ENCODE measurements around the gene PRPF8. TPM values are rescaled to one million over a fixed set of nuclear protein-coding genes. Genes with fewer than 3 reads are reported as not detected.
A peak's percentile ranks its signal among the peaks of the same experiment; 100 is the strongest.
"Not testable (repeated sequence)": the region's sequence is repeated elsewhere in the genome, so short reads cannot be mapped to it uniquely, and the experiment has no call there.

The PRPF8 gene
- total RNA-seq, 1 experiment from 2014 or later, result 73.3 TPM

DNA sequence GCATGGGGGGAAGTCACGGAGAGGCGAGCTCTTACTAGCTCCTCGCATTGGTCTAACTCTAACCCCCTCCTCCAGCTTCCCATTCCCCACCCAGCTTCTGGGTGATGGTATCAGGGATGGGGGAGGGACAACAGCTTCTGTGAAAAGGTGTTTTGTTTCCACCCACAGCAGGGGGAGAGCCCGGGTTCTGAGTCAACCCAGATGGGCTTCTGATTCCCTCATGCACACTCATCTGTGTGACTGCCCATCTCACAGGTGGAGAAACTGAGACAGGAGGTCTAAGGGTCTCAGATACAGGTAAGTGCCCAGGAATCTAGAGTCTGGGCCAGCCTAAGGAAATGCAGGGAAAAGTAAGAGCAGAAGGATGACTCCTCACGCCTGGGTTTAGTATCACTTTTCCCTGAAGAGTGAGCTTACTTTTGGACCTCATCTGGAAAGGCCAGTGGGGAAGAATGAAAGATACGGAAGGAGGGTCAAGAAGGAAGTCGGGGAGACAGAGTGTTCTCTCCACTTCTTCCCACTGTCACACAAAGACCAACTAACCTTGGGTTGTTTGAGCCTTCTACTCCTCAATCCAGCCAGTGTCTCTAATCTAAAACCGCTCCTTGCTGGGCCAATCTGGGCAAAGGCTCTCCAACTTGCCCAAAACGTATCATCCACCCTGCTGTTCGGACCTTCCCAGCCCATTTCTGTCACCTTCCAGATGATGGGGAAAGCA, 28.7 kb upstream of the PRPF8 start:
- peaks cover 58% of the 10 kb centered on the region for H3K36me3 ChIP-seq
- peak overlapping the region; percentile 51 for H3K4me3 ChIP-seq
- DNase-seq (ENCODE audit: low read depth in 1 of 2, low spot score in 2 of 2), result no peak

GRCh38 chr17:1712271-1712670, 27.6 kb upstream of the PRPF8 start:
- Histone ChIP-seq H3K9me3 (replicated peaks) (no peaks in the 10 kb centered on the region), H3K27me3 (replicated peaks) (no peaks in the 10 kb centered on the region), H3K4me1 (replicated peaks) (peaks cover 36% of the 10 kb centered on the region), H3K27ac (no peak overlapping the region), H3K4me3 (no peak overlapping the region), H3K36me3 (peaks cover 62% of the 10 kb centered on the region)
- DNase-seq (ENCODE audit: low read depth in 1 of 2, low spot score in 2 of 2), result no peak

More for the DNA sequence above, 28.7 kb upstream of the PRPF8 start:
- Histone ChIP-seq H3K27me3 (replicated peaks) (no peaks in the 10 kb centered on the region), H3K4me1 (replicated peaks) (peaks cover 46% of the 10 kb centered on the region), H3K27ac (peak overlapping the region; percentile 63; the same call in 1 of the 2 replicates), H3K9me3 (replicated peaks) (no peaks in the 10 kb centered on the region)

GRCh38 chr17:1711804-1712203, 27.1 kb upstream of the PRPF8 start:
- H3K4me1 ChIP-seq (replicated peaks), result peaks cover 35% of the 10 kb centered on the region
- no peak for DNase-seq (ENCODE audit: low read depth in 1 of 2, low spot score in 2 of 2)
- H3K9me3 ChIP-seq (replicated peaks), result no peaks in the 10 kb centered on the region
- H3K27ac ChIP-seq, result no peak overlapping the region
- no peaks in the 10 kb centered on the region for H3K27me3 ChIP-seq (replicated peaks)
- H3K4me3 ChIP-seq, result no peak overlapping the region
- peaks cover 62% of the 10 kb centered on the region for H3K36me3 ChIP-seq

DNA sequence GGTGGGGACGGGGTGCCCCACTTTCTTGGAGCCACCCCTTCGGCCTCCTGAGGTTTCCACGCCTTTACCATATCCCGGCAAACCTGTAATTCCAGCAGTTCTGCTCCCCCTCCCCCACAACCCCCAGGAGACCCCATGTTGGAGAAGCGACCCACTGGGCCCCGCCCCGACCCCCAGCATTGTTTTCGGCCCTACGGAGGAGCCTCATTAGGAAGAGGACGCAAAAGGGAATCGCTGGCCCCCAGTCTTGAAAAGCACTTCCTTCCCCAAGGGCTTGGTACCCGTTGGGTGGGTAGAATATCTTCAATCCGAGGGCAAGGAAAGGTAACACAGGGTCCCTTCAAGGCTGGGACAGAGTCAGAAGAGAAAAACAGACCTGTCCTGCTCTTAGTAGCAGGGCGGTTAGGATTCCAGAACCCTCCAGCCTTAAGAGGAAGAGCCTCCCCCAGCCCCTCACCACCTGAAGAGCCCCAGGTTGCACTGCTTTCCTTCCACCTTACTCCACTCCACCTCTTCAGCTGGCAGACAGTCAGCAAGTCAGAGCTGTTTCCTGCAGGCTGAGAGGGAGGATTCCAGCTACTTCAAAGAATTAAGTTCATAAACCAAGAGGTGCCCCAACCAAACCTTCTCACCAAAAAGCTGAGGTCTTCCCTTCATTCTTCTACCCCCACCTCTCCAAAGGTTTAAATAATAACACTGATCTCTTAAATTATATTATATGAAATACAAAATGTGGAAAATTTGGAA, 26.3 kb upstream of the PRPF8 start:
- Histone ChIP-seq H3K9me3 (replicated peaks) (no peaks in the 10 kb centered on the region), H3K27me3 (replicated peaks) (no peaks in the 10 kb centered on the region), H3K36me3 (peaks cover 62% of the 10 kb centered on the region), H3K27ac (peak overlapping the region; percentile 52; the same call in 1 of the 2 replicates), H3K4me3 (peak overlapping the region; percentile 55), H3K4me1 (replicated peaks) (peaks cover 35% of the 10 kb centered on the region)
- DNase-seq (ENCODE audit: low read depth in 1 of 2, low spot score in 2 of 2), result no peak

DNA sequence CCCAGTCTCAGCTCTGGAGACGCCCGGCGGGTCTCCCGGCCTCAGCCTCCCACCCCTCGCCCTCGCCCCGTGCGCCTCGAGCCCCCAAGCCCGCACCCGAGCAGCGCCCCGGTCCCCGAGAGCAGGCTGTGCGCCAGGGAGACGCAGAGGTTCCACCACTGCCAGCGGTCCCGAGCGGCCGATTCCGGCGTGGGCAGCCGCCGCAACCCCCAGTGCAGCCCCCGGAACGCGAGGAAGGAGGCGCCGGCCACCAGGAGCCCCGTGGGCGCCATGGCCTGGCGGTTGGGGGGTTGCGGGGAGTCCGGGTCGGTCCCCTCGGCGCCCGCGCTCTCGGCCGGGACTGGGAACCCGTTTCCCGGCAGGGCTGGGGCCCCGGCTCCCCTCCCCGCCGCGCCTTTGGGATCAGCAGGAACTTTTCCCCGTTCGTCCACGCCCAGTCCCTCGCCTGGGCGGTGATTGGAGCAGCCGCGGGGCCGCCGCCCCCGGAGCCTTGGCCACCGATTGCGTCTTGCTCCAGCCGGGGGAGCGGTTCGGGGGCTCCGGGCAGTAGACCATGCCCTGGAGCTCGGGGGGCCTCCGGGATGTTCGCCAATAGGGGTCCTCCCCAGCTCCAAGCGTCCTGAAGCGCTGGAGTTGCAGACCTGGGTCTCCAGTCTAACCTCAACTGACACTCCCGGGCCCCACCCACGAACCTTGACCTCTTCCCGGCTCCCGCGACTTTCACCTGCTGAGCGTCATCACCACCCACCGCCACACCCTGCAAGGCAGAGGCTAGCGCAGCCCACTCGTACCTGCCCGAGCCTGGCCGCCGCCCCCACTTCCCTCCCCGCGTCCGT, 25.5 kb upstream of the PRPF8 start, which contains the start of gene TLCD2:
Gene TLCD2 (minus strand): TSS at position 407 of the 836 bp plus-strand sequence. CDS start 135 bp downstream, at position 272.
- Histone ChIP-seq H3K36me3 (peaks cover 58% of the 10 kb centered on the region), H3K4me1 (replicated peaks) (peaks cover 35% of the 10 kb centered on the region), H3K9me3 (replicated peaks) (no peaks in the 10 kb centered on the region), H3K27ac (peak within 1 kb of the TSS; percentile 52), H3K27me3 (replicated peaks) (no peaks in the 10 kb centered on the region), H3K4me3 (peak within 1 kb of the TSS; percentile 55)
- peak; percentile 58 to 69 for DNase-seq (ENCODE audit: low read depth in 1 of 2, low spot score in 2 of 2)

DNA sequence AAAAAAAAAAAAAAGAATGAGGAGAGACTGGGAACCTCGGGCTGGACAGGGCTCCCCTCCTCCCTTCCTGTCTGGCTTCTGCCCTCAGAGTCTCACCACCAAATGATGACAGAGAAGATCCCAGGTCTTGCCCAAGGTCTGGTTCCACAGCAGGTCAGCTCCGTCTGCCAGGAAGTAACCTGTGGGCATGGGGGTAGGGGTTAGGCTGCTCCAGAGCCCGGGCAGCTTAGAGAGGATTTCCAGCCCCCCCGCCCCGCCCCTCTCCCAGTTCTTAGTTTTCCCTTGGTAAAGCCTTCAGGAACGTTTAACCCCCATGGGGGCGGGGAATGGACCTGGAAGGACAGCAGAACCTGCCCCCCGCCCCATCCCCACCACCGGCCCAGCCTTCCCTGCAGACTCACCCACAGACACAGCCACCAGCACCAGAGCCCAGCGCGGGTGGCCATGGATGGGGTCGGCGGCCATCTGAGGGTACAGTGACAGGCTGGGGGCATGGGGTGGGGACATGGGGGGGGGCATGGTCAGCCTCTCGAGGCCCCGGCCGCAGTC, 24.8 kb upstream of the PRPF8 start:
- H3K27me3 ChIP-seq (replicated peaks), result no peaks in the 10 kb centered on the region
- no peak for DNase-seq (ENCODE audit: low read depth in 1 of 2, low spot score in 2 of 2)
- H3K4me3 ChIP-seq, result peak overlapping the region; percentile 55
- H3K4me1 ChIP-seq (replicated peaks), result peaks cover 35% of the 10 kb centered on the region
- no peak overlapping the region for H3K27ac ChIP-seq
- peaks cover 53% of the 10 kb centered on the region for H3K36me3 ChIP-seq
- no peaks in the 10 kb centered on the region for H3K9me3 ChIP-seq (replicated peaks)

GRCh38 chr17:1708791-1709346, 24.2 kb upstream of the PRPF8 start:
- Histone ChIP-seq H3K36me3 (peaks cover 47% of the 10 kb centered on the region), H3K4me1 (replicated peaks) (peaks cover 31% of the 10 kb centered on the region)
- H3K27ac ChIP-seq; H3K27me3 ChIP-seq (replicated peaks); DNase-seq (ENCODE audit: low read depth in 1 of 2, low spot score in 2 of 2); H3K4me3 ChIP-seq; H3K9me3 ChIP-seq (replicated peaks): not testable (repeated sequence)

DNA sequence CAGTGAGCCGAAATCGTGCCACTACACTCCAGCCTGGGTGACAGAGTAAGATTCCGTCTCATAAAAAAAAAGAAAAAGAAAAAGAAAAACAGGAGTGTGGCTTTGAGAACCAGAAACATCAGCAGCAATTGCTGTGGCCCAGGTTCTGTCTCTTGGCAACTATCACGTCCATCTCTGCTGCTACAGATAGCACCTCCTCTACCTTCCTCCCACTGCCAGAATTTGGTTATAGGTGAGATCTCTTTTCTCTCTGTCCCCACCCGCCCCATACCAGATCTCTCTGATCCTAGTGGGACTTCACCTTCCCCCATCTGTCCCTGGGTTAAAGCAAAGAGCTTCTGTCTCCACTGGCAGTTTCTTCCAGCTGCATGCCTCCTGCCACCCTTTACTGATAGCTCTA, 22.4 kb upstream of the PRPF8 start:
- no peaks in the 10 kb centered on the region for H3K9me3 ChIP-seq (replicated peaks)
- H3K27ac ChIP-seq, result no peak overlapping the region
- H3K4me1 ChIP-seq (replicated peaks), result peaks cover 29% of the 10 kb centered on the region
- no peak overlapping the region for H3K4me3 ChIP-seq
- no peaks in the 10 kb centered on the region for H3K27me3 ChIP-seq (replicated peaks)
- peaks cover 30% of the 10 kb centered on the region for H3K36me3 ChIP-seq
- no peak for DNase-seq (ENCODE audit: low read depth in 1 of 2, low spot score in 2 of 2)

- DNase-seq (ENCODE audit: low read depth in 1 of 2, low spot score in 2 of 2), result no peak
- Histone ChIP-seq H3K36me3 (peaks cover 10% of the 10 kb centered on the region), H3K27ac (no peak overlapping the region), H3K9me3 (replicated peaks) (no peaks in the 10 kb centered on the region), H3K4me1 (replicated peaks) (peaks cover 18% of the 10 kb centered on the region), H3K27me3 (replicated peaks) (no peaks in the 10 kb centered on the region), H3K4me3 (no peak overlapping the region)
Observed at GRCh38 chr17:1705004-1705403, 20.3 kb upstream of the PRPF8 start.

DNA sequence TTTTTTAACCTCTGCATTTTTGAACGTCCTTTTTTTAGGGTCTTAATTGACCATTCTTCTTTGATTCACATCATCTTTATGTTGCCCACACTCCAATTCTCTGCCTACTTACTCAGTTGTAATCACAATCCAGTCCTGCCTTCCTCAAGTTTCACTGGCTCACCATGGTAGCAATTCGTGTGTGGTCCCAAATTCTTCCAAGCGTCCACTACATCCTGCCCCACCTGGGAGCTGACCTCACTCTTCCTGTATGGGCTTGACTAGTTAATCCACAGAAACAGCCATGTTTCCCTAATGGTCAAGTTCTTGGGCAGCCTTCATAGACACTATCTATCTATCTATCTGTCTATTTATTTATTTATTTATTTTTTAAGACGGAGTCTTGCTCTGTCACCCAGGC, 18.4 kb upstream of the PRPF8 start:
- peaks cover 16% of the 10 kb centered on the region for H3K4me1 ChIP-seq (replicated peaks)
- H3K36me3 ChIP-seq, result peaks cover 4% of the 10 kb centered on the region; the same call in 1 of the 2 replicates
- no peaks in the 10 kb centered on the region for H3K9me3 ChIP-seq (replicated peaks)
- peak overlapping the region; percentile 49 for H3K27ac ChIP-seq
- no peaks in the 10 kb centered on the region for H3K27me3 ChIP-seq (replicated peaks)
- peak; percentile 78 to 90 for DNase-seq (ENCODE audit: low read depth in 1 of 2, low spot score in 2 of 2)
- no peak overlapping the region for H3K4me3 ChIP-seq

DNA sequence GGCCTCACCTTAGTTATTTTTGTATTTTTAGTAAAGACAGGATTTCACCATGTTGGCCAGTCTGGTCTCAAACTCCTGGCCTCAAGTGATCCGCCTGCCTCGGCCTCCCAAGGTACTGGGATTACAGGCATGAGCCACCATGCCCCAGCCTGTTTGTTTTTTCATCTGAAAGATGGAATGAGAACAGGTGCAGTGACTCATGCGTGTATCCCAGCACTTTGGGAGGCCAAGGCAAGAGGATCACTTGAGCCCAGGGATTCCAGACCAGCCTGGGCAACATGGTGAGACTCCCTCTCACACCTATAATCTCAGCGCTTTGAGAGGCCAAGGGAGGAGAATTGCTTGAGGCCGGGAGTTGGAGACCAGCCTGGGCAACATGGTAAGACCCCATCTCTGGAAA, 15.2 kb upstream of the PRPF8 start:
- not testable (repeated sequence) for DNase-seq (ENCODE audit: low read depth in 1 of 2, low spot score in 2 of 2); H3K27me3 ChIP-seq (replicated peaks); H3K4me3 ChIP-seq; H3K36me3 ChIP-seq; H3K27ac ChIP-seq; H3K9me3 ChIP-seq (replicated peaks)
- peaks cover 16% of the 10 kb centered on the region for H3K4me1 ChIP-seq (replicated peaks)

DNA sequence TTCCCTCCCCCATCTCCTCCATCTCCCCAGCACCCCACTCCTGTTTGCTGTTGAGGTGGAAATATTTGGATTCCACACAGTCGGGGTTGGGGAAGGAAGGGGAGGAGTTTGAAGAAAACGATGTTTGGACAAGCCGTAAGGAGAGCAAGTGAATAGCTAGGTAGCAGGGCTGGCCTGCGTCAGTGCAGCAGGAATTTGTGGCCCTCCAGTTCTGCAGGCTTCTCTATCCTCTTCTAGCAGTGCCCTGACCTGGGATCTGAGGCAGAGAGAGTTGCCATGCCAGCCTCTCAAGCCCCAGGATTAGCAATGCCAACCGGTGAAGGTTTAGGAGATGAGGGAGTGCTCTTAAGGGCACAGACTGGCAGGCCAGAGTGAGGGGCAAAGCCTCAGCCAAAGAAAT, 13.0 kb upstream of the PRPF8 start:
- Histone ChIP-seq H3K36me3 (no peaks in the 10 kb centered on the region), H3K27me3 (replicated peaks) (no peaks in the 10 kb centered on the region), H3K4me3 (no peak overlapping the region), H3K9me3 (replicated peaks) (no peaks in the 10 kb centered on the region), H3K4me1 (replicated peaks) (peaks cover 11% of the 10 kb centered on the region), H3K27ac (no peak overlapping the region)
- no peak for DNase-seq (ENCODE audit: low read depth in 1 of 2, low spot score in 2 of 2)

DNA sequence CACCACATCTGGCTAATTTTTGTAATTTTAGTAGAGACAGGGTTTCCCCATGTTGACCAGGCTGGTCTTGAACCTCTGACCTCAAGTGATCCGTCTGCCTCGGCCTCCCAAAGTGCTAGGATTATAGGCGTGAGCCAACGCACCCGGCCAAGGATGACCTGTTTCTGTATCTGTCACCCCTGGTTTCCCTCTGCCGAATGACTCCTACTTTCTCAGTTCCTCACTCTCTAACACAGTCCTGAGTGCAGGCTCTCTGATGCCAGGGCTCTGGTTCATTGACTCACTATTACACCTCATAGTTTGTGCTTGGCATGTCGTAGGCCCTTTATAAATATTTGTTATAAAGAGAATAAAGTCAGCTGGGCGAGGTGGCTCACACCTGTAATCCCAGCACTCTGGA, 10.7 kb upstream of the PRPF8 start:
- Histone ChIP-seq H3K4me3 (no peak overlapping the region), H3K9me3 (replicated peaks) (no peaks in the 10 kb centered on the region), H3K27ac (no peak overlapping the region), H3K27me3 (replicated peaks) (no peaks in the 10 kb centered on the region), H3K4me1 (replicated peaks) (peaks cover 5% of the 10 kb centered on the region), H3K36me3 (no peaks in the 10 kb centered on the region)
- DNase-seq (ENCODE audit: low read depth in 1 of 2, low spot score in 2 of 2), result no peak
